Hippocampal formation (tissue), 2 donors: ENCODE results near the gene SEC24A.
"Not testable (repeated sequence)": the region's sequence is repeated elsewhere in the genome, so short reads cannot be mapped to it uniquely, and the experiment has no call there.

Source experiments
- DNase-seq, 2 donors: peaks; one replicate each; lab custom pipeline; 2025; lab: John Stamatoyannopoulos, UW

SEC24A gene

DNA sequence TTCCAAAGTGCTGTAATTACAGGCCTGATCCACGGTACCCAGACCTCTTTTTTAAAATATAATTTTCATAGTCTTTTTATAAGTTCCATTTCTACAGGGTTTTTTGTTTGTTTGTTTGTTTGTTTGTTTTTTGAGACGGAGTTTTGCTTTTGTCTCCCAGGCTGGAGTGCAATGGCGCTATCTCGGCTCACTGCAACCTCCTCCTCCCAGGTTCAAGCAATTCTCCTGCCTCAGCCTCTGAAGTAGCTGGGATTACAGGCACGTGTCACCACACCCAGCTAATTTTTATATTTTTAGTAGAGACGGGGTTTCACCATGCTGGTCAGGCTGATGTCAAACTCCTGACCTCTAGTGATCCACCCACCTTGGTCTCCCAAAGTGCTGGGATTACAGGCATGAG lies 2.1 kb downstream of the SEC24A start:
- DNase-seq, result not testable (repeated sequence)

DNA sequence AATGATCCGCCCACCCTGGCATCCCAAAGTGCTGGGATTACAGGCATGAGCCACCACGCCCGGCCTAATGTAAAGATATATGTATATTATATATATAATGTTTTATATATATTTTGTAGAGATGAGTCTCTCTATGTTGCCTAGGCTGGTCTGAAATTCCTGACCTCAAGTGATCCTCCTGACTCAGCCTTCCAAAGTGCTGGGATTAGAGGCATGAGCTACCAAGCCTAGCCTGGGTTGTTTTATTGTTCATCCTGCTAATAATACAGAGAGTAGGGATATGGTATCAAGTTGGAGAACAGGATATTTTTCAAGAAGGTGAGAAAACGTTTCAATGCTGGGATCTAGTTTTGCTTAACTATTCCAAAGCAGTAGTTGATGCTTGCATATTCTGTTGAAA lies 2.9 kb downstream of the SEC24A start:
- DNase-seq, result no peak

DNA sequence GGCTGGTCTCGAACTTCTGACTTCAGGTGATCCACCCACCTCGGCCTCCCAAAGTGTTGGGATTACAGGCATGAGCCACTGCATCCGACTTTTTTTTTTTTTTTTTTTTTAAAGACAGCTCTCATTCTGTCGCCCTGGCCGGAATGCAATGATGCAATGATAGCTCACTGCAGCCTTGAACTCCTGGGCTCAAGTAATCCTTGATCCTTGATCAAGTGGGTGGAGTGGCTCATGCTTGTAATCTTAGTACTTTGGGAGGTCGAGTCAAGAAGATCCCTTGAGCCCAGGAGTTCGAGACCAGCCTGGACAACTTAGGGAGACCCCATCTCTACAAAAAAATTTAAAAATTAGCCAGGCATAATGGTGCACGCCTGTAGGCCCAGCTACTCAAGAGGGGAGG lies 8.1 kb downstream of the SEC24A start:
- DNase-seq, result no peak

DNA sequence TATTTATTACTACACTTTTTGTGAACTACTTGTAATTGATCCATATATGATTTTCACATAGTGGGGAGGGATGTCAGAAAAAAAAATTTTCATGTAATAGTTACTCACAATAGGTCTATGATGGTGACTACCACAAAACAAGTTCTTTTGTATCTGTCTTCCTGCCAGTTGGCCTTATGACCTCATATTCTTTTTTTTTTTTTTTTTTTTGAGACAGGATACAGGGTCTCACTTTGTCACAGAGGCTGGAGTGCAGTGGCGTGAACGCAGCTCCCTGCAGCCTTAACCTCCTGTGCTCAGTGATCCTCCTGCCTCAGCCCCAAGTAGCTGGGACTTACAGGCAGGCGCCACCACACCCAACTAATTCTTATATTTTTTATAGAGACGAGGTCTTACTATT lies 10.9 kb downstream of the SEC24A start:
- DNase-seq, result no peak

DNA sequence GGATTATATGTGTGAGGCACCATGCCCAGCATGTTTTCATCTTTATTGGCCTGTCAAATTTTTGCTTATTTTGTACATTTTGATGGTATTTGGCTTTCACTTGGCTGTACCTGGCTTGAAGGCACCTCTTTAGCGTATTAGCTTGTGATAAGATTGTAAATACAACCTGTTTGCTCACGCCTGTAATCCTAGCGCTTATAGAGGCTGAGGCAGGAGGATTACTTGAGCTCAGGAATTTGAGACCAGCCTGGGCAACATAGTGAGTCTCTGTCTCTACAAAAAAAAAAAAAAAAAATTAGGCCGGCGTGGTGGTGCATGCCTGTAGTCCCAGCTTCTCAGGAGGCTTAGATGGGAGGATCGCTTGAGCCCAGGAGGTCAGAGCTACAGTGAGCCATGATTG lies 11.3 kb downstream of the SEC24A start:
- DNase-seq, result no peak

DNA sequence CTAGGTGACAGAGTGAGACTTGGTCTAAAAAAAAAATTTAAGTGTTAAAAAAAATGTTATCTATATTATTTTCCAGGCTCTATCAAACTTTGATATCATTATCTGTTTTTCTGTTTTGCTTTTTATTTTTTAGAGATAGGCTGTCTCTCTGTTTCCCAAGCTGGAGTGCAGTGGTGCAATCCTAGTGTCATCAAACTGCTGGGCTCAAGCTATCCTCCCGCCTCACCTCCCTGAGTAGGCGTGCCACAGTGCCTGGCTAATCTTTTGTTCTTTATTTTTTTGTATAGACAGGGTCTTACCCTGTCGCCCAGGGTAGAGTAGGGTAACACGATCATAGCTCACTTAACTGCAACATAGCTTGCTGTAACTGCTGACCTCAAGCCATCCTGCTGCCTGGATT lies 14.4 kb downstream of the SEC24A start:
- DNase-seq, result no peak

DNA sequence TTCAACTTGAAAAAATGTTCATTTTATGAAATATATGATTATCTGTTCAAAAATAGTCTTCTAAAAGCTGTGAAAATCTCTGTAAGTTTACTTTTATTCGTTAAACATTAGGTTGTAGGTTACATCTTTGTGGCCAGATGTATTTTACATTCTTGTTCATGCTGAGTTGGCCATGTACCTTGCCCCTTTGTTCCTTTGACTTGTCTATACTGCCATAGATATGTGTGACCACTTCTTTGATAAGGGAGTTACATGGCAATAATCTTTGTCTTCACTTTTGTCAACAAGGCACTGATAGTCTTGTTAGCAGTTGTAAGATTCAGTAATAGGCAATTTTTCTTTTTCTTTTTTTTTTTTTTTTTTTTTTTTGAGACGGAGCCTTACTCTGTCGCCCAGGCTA lies 15.9 kb downstream of the SEC24A start:
- DNase-seq, result no peak

DNA sequence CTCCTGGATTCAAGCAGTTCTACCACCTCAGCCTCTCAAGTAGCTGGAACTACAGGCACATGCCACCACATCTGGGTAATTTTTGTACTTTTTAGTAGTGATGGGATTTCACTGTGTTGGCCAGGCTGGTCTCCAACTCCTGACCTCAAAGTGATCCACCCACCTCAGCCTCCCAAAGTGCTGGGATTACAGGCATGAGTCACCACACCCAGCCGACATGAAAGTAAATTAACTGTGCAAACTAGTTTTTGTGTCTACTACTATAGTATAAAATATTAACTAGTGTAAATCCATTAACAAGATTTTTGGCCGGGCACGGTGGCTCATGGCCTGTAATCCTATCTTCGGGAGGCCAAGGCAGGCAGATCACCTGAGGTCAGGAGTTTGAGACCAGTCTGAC lies 25.0 kb downstream of the SEC24A start:
- DNase-seq, result not testable (repeated sequence)

DNA sequence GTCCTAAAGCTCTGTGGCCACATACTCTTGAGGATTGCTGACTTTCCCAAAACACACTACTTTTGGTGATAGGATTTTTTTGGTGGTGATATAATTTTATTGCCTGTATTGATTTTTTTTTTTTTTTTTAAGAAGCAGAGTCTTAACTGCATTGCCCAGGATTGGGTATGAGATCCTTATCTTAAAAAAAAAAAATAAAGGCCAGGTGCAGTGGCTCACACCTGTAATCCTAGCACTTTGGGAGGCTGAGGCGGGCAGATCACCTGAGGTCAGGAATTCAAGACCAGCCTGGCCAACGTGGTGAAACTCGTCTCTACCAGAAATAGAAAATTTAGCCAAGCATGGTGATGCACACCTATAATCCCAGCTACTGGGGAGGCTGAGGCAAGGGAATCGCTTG lies 28.8 kb downstream of the SEC24A start:
- not testable (repeated sequence) for DNase-seq

DNA sequence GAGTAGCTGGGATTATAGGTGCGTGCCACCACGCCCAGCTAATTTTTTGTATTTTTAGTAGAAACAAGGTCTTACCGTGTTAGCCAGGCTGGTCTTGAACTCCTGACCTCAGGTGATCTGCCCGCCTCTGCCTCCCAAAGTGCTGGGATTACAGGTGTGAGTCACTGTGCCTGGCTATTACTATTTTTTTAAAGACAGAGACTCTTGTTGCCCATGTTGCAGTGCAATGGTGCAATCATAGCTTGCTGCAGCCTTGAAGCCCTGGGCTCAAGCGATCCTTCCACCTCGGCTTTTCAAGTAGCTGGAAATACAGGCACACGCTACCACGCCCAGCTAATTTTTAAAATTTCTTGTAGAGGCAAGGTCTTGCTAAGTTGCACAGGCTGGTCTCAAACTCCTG lies 41.6 kb downstream of the SEC24A start:
- DNase-seq, result not testable (repeated sequence)

DNA sequence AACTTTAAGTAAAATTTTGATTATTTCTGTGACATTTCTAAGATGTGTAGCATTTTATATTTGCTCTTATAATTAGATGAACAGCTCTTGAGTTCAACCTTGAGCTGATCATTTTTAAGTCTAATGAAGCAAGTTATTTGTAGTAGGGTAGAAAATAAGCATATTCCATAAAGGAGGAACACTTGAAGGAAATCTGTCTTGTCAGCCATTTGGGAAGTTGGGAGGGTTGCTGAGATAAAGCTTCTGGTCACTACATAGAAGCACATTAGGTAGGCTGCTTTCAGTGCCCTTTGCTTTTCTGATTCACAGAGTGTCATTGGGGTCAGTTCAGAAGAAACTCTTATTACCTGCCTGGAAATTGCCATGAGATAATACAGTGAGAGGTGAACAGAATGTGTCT lies 44.1 kb downstream of the SEC24A start:
- DNase-seq, result no peak

DNA sequence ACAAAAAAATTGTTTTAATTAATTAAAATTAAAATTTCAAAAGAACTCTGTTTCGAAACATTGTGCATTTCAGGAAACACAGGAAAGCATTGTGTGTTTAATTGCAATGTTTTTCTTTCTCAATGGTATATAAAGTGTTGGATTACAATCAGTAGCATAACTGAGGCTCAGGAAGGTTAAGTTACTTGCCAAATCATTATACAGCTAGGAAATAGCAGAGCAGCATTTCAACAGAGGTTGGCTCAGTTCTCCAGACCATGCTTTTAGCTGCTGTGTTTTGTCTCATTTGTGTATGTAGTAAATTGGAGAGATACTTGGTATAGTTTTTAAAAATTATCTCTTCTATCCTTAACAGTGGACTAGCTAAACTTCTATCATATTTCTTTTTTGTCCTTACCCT lies 59.7 kb downstream of the SEC24A start:
- no peak for DNase-seq

DNA sequence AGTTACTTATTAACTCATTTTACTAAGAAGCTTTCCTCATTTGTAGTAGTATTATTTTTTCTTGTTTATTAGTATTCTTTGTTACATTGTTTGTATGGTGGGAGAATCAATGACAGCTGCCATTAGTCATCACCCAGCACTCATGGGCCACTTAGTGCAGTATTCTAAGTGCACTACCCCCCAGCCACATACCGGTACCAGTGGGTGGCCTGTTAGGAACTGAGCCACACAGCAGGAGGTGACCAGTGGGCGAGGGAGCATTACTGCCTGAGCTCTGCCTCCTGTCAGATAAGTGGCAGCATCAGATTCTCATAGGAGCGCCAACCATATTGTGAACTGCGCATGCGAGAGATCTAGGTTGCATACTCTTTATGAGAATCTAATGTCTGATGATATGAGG lies 65.5 kb downstream of the SEC24A start:
- DNase-seq, result no peak

DNA sequence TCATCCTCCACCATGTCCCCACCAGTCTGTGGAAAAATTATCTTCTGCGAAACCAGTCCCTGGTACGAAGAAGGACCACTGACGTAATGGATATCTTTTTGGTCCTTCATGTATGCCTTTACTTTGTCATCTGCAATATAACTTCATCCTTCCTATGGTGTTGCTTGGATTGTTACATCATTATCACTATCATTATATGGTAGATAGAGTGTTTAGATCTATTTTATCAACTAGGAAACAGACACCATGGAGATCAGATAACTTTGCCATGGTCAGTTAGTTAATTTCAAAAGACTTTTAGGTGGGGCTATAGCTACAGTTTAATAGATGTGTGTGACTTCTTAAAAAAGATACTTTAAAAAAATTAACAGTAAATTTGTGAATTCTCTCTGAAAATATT lies 66.0 kb downstream of the SEC24A start:
- no peak for DNase-seq

DNA sequence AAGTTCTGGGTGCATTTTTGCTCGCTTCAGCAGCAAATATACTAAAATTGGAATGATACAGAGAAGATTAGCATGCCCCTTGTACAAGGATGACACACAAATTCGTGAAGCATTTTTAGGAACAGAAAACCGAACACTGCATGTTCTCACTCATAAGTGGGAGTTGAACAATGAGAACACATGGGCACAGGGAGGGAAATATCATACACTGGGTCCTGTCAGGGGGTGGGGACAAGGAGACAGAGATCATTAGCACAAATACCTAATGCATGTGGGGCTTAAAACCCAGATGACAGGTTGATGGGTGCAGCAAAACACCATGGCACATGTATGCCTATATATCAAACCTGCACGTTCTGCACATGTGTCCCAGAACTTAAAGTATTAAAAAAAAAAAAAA lies 66.9 kb downstream of the SEC24A start:
- DNase-seq, result not testable (repeated sequence)

DNA sequence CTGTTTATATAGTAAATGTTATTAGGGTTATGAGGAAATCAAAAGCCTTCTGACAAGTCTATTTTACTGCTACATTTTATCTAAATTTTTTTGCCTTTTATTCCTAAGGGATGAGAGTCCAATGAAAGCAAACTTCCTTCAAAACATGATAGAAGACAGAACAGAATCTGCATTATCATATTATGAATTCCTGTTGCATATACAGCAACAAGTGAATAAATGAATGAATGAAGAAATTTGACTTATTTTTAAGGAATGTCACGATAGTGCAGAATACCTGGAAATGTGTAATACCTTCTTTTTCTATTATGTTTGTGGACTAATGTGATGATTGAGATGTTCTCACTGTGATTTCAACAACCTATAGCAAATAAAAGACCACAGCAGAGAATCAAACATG lies 76.3 kb downstream of the SEC24A start:
- no peak for DNase-seq

DNA sequence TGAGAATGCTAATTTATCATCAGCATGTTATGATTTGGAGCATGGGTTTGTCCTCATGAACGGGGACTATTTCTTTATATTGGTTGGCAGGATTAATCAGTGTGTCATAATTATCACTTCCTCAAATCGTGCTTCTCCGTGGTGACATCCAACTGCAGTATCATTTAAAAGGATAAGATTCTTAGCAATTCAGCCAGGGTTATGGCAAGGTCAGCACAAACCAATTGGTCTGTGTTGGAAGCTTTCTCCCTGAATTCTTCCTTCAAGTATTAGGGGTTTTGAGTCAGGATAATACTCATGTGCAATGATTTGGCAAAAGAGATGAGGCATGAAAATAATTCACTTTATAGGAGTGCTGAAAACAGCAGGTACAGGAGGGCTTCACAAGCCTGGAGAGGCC lies 84.2 kb downstream of the SEC24A start:
- DNase-seq, result no peak

DNA sequence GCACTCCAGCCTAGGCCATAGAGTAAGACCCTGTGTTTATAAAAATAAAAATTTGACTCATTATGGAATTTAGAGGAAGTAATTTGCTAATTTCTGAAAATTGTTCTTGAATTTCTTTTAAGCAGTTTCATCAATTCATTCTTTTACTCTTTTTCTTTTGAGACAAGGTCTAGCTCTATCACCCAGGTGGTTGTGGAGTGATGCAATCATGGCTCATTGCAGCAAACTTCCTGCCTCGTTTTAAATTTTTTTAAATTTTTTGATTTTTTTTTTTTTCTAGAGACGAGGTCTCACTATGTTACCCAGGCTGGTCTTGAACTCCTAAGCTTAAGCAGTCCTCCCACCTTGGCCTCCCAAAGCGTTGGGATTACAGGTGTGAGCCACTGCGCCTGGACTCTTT lies 86.7 kb downstream of the SEC24A start:
- DNase-seq, result no peak

DNA sequence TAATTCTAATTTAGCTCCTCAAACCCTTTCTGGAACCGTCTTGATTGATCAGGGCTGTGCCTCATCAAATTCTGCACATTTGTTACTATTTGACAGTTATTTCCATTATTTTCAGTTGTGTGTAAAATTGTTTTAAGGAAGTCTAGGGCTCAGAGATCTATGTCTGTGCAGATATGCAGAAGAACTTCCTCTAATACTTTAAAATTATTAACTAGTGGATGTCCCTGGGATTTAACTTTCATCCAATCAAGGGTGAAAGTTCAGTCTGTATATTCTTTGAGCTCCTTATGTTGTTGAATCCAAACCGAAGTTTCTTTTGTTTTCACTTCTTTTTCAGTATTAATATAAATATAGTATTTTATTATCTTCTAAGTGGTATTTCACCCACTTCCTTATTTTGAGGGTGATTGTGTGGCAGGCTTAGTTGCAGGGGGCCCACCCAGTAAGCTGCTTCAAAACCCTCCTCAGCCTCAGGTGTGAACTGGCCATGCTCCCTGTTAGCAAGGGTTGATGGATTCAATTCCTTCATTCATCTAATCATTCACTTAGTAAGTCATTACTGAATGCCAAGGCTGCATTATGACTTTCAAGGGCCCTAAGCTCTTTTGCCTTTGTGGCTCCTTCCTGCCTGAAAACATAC lies 87.7 kb downstream of the SEC24A start:
- DNase-seq, result no peak

DNA sequence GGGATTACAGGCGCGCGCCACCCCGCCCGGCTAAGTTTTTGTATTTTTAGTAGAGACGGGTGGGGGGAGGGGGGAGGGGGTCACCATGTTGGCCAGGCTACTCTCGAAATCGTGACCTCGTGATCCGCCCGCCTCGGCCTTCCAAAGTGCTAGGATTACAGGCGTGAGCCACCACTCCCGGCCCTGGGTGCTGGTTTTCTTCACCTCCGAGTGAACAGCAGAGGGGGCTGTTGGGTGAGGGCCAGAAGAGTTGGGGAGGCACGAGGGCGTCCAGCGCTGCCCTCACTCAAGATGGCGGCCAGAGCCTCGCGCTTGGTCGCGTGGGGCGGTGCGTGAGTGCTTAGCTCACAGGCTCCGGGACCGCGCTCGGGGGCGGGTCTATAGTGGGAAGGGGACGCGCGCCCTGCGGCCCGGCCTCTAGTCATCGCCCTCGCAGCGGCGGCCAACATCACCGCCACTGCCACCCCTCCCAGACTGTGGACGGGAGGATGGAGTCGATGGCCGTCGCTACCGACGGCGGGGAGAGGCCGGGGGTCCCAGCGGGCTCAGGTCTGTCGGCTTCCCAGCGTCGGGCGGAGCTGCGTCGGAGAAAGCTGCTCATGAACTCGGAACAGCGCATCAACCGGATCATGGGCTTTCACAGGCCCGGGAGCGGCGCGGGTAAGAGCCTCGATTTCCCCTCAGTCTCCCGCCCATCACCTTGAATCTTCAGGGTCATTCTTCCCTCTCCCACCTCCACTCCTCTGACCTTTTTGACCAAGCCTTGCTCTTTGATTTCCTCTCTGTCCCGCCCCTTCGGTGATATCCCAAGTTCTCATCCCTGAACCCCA lies 89.8 kb downstream of the SEC24A start, which contains the start of gene CAMLG:
Gene CAMLG (plus strand): TSS at position 416 of the 830 bp plus-strand sequence. CDS start 73 bp downstream, at position 489.
- peak; percentile 94 to 97 for DNase-seq

DNA sequence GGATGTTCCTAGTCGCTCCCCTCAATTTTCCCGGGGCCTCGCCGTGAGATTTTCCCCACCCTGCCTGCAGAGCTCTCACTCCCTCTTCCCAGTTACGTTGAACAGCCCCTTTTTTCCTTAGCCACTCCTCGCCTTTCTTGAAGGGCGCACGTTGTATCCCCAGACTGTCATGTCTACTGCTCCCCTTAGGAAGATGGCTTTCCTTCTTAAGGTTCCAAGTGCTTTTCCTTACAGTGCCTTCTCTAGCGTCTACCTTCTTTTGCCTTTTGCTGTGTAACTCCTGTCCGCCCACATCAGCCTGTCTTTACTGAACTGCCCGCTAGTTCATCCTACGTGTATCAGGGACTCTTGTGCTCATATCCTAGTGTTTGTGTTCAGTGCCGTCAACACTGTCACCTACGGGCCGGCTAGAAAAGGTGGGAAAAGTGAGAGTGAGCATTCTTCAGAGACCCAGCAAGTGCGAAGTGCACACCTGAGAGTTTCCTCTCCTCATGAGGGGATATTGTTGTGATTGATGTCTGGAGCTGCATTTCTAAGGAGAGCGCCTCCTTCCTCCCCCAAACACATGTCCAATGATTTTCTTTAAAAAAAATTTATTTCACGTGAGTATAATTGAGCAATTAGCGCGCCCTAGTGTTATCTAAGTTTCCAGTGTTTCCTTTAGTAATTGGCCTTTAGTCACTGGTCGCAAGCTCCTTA lies 90.5 kb downstream of the SEC24A start:
- no peak for DNase-seq

DNA sequence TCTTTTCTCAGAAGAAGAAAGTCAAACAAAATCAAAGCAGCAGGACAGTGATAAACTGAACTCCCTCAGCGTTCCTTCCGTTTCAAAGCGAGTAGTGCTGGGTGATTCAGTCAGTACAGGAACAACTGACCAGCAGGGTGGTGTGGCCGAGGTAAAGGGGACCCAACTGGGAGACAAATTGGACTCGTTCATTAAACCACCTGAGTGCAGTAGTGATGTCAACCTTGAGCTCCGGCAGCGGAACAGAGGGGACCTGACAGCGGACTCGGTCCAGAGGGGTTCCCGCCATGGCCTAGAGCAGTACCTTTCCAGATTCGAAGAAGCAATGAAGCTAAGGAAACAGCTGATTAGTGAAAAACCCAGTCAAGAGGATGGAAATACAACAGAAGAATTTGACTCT lies 92.5 kb downstream of the SEC24A start:
- DNase-seq, result no peak

DNA sequence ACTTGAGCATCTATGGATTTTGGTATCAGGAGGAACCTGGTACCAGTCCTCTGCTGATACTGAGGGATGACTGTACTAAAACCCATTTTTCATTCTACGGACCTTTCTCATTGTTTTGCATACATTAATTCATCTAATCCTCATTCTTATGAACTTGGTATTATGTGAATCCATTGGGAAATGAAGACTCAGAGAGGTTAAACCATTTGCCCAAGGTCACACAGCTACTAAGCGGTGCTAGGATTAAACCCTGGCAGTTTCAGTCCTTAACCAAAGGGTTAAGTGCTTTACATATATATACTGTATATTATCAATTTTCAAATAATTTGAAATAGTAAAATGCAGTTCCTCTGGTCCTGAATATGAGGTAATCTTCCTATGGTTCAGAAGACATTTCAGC lies 93.5 kb downstream of the SEC24A start:
- DNase-seq, result no peak
